ENCODE measurements around the gene TTC33. TPM values are rescaled to one million over a fixed set of nuclear protein-coding genes. Genes with fewer than 3 reads are reported as not detected.

TTC33 gene
- polyA plus RNA-seq, 1 experiment, result 12.4 TPM

GRCh38 chr5:40479939-40480338 lies 275.8 kb downstream of the TTC33 start:
- CTCF ChIA-PET, result no interaction called here
- Histone ChIP-seq H3K9me3 (ENCODE audit: control insufficient read depth, insufficient read depth, low read length) (no peaks in the 10 kb centered on the region), H3K27ac (ENCODE audit: low read depth, low read length) (no peak overlapping the region), H3K4me3 (ENCODE audit: low read depth, low read length) (no peak overlapping the region), H3K27me3 (ENCODE audit: control insufficient read depth, insufficient read depth, low read length) (no peaks in the 10 kb centered on the region)
- no peak for DNase-seq (ENCODE audit: low read depth, low spot score)
- no peak for TF ChIP-seq CTCF (IDR thresholded peaks at IDR 0.05; ENCODE audit: low read depth, low read length)
- POLR2A ChIA-PET, result no interaction called here

- ChIA-PET POLR2A (no interaction called here), CTCF (no interaction called here)
- no peak overlapping the region for H3K4me3 ChIP-seq (ENCODE audit: low read depth, low read length)
- H3K9me3 ChIP-seq (ENCODE audit: control insufficient read depth, insufficient read depth, low read length), result no peaks in the 10 kb centered on the region
- no peaks in the 10 kb centered on the region for H3K27me3 ChIP-seq (ENCODE audit: control insufficient read depth, insufficient read depth, low read length)
- no peak for TF ChIP-seq CTCF (IDR thresholded peaks at IDR 0.05; ENCODE audit: low read depth, low read length)
- no peak overlapping the region for H3K27ac ChIP-seq (ENCODE audit: low read depth, low read length)
- DNase-seq (ENCODE audit: low read depth, low spot score), result no peak
Observed at GRCh38 chr5:40478766-40479165, 277.0 kb downstream of the TTC33 start.

GRCh38 chr5:40477856-40478546 lies 277.8 kb downstream of the TTC33 start:
- Histone ChIP-seq H3K4me3 (ENCODE audit: low read depth, low read length) (no peak overlapping the region), H3K9me3 (ENCODE audit: control insufficient read depth, insufficient read depth, low read length) (no peaks in the 10 kb centered on the region), H3K27me3 (ENCODE audit: control insufficient read depth, insufficient read depth, low read length) (no peaks in the 10 kb centered on the region), H3K27ac (ENCODE audit: low read depth, low read length) (no peak overlapping the region)
- ChIA-PET CTCF (no interaction called here), POLR2A (no interaction called here)
- TF ChIP-seq CTCF (IDR thresholded peaks at IDR 0.05; ENCODE audit: low read depth, low read length), result no peak
- DNase-seq (ENCODE audit: low read depth, low spot score), result no peak

- TF ChIP-seq CTCF (IDR thresholded peaks at IDR 0.05; ENCODE audit: low read depth, low read length), result no peak
- no peaks in the 10 kb centered on the region for H3K9me3 ChIP-seq (ENCODE audit: control insufficient read depth, insufficient read depth, low read length)
- ChIA-PET CTCF (no interaction called here), POLR2A (interaction anchor here (0.9 kb wide), 1 partner anchor 202 kb away, joined by 3 read pairs; no protein-coding TSS in a partner anchor)
- H3K4me3 ChIP-seq (ENCODE audit: low read depth, low read length), result no peak overlapping the region
- no peaks in the 10 kb centered on the region for H3K27me3 ChIP-seq (ENCODE audit: control insufficient read depth, insufficient read depth, low read length)
- no peak overlapping the region for H3K27ac ChIP-seq (ENCODE audit: low read depth, low read length)
- no peak for DNase-seq (ENCODE audit: low read depth, low spot score)
Observed at GRCh38 chr5:40475561-40475960, 280.2 kb downstream of the TTC33 start.

- CTCF ChIA-PET, result no interaction called here
Observed at GRCh38 chr5:40474250-40474649, 281.5 kb downstream of the TTC33 start.

More at GRCh38 chr5:40474250-40474649, 281.5 kb downstream of the TTC33 start:
- TF ChIP-seq CTCF (IDR thresholded peaks at IDR 0.05; ENCODE audit: low read depth, low read length), result no peak
- H3K27me3 ChIP-seq (ENCODE audit: control insufficient read depth, insufficient read depth, low read length), result no peaks in the 10 kb centered on the region
- H3K9me3 ChIP-seq (ENCODE audit: control insufficient read depth, insufficient read depth, low read length), result no peaks in the 10 kb centered on the region
- no peak overlapping the region for H3K4me3 ChIP-seq (ENCODE audit: low read depth, low read length)
- POLR2A ChIA-PET, result no interaction called here
- no peak for DNase-seq (ENCODE audit: low read depth, low spot score)
- no peak overlapping the region for H3K27ac ChIP-seq (ENCODE audit: low read depth, low read length)

Data from AG04450 (cell line).